ENCODE measurements around the gene WDFY4.

Gene WDFY4

GRCh38 chr10:48710647-48711275, 26.1 kb downstream of the WDFY4 start:
- no peak for DNase-seq (ENCODE audit: low read depth in 3 of 3)

DNA sequence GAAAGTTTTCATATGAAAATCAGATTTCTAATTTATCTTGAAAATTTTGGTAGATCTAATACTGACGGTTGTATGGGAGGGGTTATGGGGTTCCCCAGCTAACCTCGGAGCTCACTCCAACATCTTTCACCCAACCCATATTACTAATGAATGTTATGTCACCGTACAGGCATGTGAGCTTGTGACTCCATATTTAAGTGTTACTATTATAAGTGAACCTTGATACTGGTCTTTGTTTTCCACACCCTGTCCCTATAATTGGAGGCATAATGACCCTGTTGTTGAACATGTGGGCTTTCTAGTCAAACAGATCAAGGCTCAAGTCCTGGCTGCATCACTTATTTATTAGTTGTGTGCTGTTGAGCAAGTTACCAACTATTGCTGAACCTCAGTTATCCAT, 27.2 kb downstream of the WDFY4 start:
- DNase-seq (ENCODE audit: low read depth in 3 of 3) = no peak

DNA sequence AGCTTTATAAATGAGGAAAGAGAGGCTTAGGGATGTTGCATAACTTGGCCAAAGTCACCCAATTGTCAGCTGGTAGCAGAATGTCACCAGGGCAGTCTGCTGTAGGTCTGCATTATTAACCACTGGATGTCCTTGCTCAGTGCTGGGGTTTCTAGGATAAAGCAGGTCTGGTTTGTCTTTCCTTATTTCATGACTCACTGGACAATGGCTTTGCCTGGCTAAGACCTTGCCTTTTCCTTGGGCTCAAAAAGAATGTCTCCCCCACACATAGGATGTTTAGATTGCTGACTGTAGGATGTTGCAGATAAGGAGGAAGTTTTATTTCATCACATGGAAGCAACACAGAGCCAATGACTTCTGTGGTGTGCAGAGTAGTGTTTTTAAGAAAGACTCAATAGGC, 29.4 kb downstream of the WDFY4 start:
- no peak for DNase-seq (ENCODE audit: low read depth in 3 of 3)

GRCh38 chr10:48716416-48716815, 31.7 kb downstream of the WDFY4 start:
- DNase-seq (ENCODE audit: low read depth in 3 of 3) = no peak

- DNase-seq (ENCODE audit: low read depth in 3 of 3) = no peak
Measured at GRCh38 chr10:48720611-48721010, 35.9 kb downstream of the WDFY4 start.

GRCh38 chr10:48722153-48723145, 37.8 kb downstream of the WDFY4 start:
- no peak for DNase-seq (ENCODE audit: low read depth in 3 of 3)

DNA sequence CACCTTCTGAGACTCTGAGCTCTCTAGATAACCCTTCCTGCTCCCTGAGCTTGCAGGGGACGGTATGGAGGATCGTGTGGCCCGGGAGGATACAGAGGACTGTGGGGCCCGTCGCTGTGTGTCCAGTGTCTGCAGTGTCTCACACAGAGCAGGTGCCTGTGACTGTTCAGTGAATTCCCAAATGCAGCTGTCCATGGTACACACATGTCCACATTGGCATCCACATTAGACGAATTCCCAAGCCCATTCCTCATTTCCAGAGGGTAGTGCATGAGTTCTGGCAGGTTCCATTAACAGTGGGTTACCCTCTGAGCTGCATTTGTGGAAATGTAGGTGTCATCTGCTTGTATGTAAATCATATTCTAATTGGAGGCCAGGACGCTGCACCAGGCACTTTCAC, 39.5 kb downstream of the WDFY4 start:
- DNase-seq (ENCODE audit: low read depth in 3 of 3) = no peak

DNA sequence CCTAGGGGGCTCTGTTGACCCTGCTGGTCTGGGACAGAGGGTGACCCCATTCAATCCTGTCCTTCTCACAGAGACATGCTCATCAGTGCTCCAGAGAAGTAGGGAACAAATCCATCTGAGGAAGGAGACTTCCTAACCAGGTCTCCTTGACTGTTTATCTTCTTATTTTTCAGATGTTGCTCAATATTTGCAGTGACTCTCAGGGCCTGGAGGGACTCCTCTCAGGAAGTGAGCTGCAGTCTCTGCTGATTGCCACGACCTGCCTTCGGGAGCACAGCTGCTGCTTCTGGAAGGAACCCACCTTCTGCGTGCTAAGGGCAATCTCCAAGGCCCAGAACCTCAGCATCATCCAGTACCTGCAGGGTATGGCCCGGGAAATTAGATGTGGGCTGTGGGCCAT, 41.0 kb downstream of the WDFY4 start:
- DNase-seq (ENCODE audit: low read depth in 3 of 3) = no peak

- DNase-seq (ENCODE audit: low read depth in 3 of 3) = no peak
Measured at GRCh38 chr10:48727866-48728265, 43.2 kb downstream of the WDFY4 start.

DNA sequence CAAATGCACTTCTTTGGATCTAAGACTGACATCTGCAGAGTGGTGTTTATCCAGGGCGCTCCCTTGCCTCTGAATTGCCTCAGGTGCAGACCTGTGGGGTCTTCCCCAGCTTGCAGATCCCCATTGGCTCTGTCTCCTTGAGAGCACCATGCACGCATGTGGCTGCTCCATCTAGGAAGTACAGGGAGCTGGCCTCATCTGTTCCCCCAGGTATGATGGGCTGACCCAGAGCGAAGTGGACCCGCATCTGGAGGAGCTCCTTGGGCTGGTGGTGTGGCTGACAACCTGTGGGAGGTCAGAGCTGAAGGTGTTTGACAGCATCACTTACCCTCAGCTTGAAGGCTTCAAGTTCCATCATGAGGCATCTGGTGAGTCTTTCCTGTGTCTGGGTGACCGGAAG, 44.5 kb downstream of the WDFY4 start:
- DNase-seq (ENCODE audit: low read depth in 3 of 3) = no peak

- DNase-seq (ENCODE audit: low read depth in 3 of 3) = no peak
Measured at GRCh38 chr10:48729941-48730457, 45.3 kb downstream of the WDFY4 start.

DNA sequence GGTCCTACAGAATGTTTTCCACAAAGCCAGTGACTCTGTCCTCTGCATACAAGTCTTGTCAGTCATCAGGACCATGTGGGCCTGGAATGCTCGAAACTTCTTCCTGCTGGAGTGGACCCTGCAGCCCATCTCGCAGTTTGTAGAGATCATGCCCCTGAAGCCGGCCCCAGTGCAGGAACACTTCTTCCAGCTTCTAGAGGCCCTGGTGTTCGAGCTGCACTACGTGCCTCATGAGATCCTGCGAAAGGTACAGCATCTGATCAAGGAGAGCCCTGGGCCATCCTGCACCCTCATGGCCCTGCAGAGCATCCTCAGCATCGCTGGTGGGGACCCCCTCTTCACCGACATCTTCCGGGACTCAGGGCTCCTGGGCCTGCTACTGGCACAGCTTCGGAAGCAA, 46.5 kb downstream of the WDFY4 start:
- DNase-seq (ENCODE audit: low read depth in 3 of 3) = no peak

GRCh38 chr10:48731654-48732053, 47.0 kb downstream of the WDFY4 start:
- DNase-seq (ENCODE audit: low read depth in 3 of 3) = no peak

GRCh38 chr10:48733329-48733728, 48.7 kb downstream of the WDFY4 start:
- no peak for DNase-seq (ENCODE audit: low read depth in 3 of 3)

GRCh38 chr10:48735836-48736390, 51.2 kb downstream of the WDFY4 start:
- no peak for DNase-seq (ENCODE audit: low read depth in 3 of 3)

- DNase-seq (ENCODE audit: low read depth in 3 of 3) = no peak
Measured at GRCh38 chr10:48736596-48736995, 51.9 kb downstream of the WDFY4 start.

- DNase-seq (ENCODE audit: low read depth in 3 of 3) = no peak
Measured at GRCh38 chr10:48737886-48738285, 53.2 kb downstream of the WDFY4 start.

DNA sequence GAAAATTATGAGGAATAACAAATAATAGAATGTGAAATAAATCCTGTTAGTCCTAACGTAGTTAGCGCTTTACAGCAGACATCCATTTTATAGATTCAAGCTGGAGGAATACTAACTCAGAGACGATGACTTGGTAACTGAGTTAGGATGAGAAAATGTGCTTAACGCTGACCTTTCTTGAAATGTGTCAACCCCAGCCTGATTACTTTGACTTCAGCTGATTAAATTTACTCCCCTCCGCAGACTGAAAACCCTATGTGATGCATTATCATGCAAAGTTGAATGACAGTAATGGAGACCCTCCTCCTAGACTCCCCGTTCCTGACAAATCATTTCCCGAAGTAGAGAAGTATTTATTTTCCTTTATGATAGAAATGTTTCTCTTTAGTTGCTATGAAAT, 54.5 kb downstream of the WDFY4 start:
- no peak for DNase-seq (ENCODE audit: low read depth in 3 of 3)

- no peak for DNase-seq (ENCODE audit: low read depth in 3 of 3)
Measured at GRCh38 chr10:48740015-48740707, 55.5 kb downstream of the WDFY4 start.

- no peak for DNase-seq (ENCODE audit: low read depth in 3 of 3)
Measured at GRCh38 chr10:48740988-48741387, 56.3 kb downstream of the WDFY4 start.

DNA sequence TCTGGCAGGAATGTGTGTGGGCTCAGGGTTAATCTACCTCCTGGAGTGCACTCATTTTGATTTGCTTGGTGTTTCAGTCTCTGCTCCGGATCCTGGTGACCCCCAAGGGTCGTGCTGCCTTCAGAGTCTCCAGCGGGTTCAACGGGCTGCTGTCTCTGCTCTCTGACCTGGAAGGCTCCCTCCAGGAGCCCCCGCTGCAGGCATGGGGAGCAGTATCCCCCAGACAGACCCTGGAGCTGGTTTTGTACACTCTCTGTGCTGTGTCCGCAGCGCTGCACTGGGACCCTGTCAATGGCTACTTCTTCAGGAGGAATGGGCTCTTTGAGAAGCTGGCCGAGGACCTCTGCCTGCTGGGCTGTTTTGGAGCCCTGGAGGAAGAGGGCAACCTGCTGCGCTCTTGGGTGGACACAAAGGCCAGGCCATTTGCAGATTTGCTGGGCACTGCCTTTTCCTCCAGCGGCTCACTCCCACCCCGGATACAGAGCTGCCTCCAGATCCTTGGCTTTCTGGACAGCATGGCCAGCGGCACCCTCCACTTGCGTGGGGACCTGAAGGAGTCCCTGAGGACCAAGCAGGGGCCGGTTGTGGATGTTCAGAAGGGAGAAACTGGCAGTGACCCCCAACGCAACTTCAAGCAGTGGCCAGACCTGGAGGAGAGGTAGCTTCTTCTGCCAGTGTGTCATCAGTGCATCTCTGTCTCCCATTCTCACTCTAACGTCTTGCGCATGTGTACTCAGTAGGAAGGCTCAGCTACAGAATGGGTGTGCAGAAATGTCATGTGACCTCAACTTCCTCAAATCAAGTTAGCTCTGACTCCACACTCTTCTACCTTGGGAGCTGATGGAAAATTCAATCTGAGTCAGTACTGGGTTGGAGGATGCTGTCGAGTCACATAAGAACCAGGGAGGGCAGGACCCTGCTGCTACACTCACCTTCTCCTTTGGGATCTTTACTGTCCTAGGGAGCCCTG, 58.5 kb downstream of the WDFY4 start:
- no peak for DNase-seq (ENCODE audit: low read depth in 3 of 3)
